Hematopoietic multipotent progenitor cell treated with erythropoietin and hydrocortisone succinate and interleukin-3 and kit ligand, for 8 days (in vitro differentiated cells): ENCODE results near the gene HDAC4.

ENCODE experiments used
- DNase-seq: peaks from one replicate; pipeline ENCODE4 v3.0.0-alpha.2; 2015

The HDAC4 gene

GRCh38 chr2:239291475-239292350, 109.1 kb downstream of the HDAC4 start:
- DNase-seq: no peak

GRCh38 chr2:239290618-239291474, 110.0 kb downstream of the HDAC4 start:
- DNase-seq: no peak

GRCh38 chr2:239289545-239289944, 111.3 kb downstream of the HDAC4 start:
- DNase-seq: no peak

GRCh38 chr2:239288951-239289511, 111.8 kb downstream of the HDAC4 start:
- no peak for DNase-seq

GRCh38 chr2:239288237-239288636, 112.6 kb downstream of the HDAC4 start:
- no peak for DNase-seq

GRCh38 chr2:239287461-239287860, 113.4 kb downstream of the HDAC4 start:
- DNase-seq: no peak

- DNase-seq: no peak
These were observed 113.9 kb downstream of the HDAC4 start for GRCh38 chr2:239286901-239287300.

GRCh38 chr2:239285932-239286230, 114.9 kb downstream of the HDAC4 start:
- no peak for DNase-seq

- DNase-seq: no peak
These were observed 115.5 kb downstream of the HDAC4 start for GRCh38 chr2:239285071-239285931.

- no peak for DNase-seq
These were observed 116.6 kb downstream of the HDAC4 start for GRCh38 chr2:239283961-239284795.

- DNase-seq: no peak
These were observed 117.4 kb downstream of the HDAC4 start for GRCh38 chr2:239283288-239283945.

- DNase-seq: no peak
These were observed 118.2 kb downstream of the HDAC4 start for GRCh38 chr2:239282448-239283287.

- peak; percentile 89 for DNase-seq
These were observed 120.4 kb downstream of the HDAC4 start for GRCh38 chr2:239280296-239281017.

GRCh38 chr2:239279508-239280295, 121.1 kb downstream of the HDAC4 start:
- DNase-seq: no peak

- no peak for DNase-seq
These were observed 121.9 kb downstream of the HDAC4 start for GRCh38 chr2:239278941-239279365.

- DNase-seq: no peak
These were observed 122.5 kb downstream of the HDAC4 start for GRCh38 chr2:239278361-239278760.

GRCh38 chr2:239277401-239278085, 123.3 kb downstream of the HDAC4 start:
- no peak for DNase-seq

GRCh38 chr2:239276851-239277250, 124.0 kb downstream of the HDAC4 start:
- no peak for DNase-seq
